PFSK-1 (cell line): ENCODE data around the gene COL4A2.

Source experiments
- POLR2AphosphoS5 ChIP-seq: IDR thresholded peaks from 2 replicates; pipeline ENCODE4 v1.6.1; 2012; ENCODE audit warnings: low read depth, mild to moderate bottlenecking, control low read depth, low read length, moderate library complexity
- SIN3A ChIP-seq: IDR thresholded peaks from 2 replicates; pipeline ENCODE4 v1.6.1; 2012; ENCODE audit warnings: mild to moderate bottlenecking, low read length, moderate library complexity, borderline replicate concordance; ENCODE audit not compliant: insufficient read depth
- TAF1 ChIP-seq: IDR thresholded peaks from 2 replicates; pipeline ENCODE4 v1.6.1; 2012; ENCODE audit warnings: low read length, control low read depth, borderline replicate concordance; ENCODE audit not compliant: insufficient read depth

DNA sequence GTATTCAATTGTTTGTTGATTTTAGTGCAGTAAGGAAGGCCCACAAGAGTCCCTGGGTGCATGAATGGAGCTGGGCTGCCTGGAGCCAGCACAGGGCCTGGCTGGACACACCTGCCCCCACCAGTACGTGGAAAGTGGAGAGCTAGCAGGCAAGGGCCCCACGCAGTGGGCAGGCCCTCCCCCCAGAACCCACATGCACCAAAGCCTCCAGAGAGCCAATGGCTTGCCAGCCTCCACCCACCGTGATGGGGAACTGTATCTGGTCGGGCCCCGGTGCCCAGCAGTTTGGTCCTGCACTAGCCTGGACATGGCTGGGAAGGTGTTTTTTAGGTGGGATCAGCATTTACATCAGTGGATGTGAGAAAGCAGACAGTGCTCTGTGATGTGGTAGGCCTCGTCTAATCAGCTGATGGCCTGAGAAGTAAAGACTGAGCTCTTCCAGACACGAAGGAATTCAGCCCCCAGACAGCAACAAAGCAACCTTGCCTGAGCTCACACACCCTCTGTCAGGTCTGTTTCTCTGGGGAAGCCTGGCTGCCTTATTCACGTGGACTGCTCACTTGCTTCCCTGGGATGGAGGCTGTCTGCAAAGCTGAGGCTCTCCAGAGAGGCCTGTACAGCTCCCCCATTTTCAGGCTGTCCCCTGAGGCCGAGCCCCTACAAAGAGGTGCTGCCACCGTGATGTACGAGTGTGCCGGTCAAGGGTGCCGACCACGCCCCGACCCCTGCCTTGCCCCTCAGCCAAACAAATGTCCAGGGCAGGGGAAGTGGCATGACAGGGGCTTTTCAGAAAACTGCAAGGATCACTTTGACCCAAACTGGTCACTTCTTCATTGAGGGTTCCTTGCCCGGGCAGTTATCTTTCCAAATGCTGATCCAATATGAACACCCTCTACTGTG lies 226.9 kb downstream of the COL4A2 start:
- TF ChIP-seq POLR2AphosphoS5 (no peak), TAF1 (no peak), SIN3A (no peak)
